K562 (cell line): Measurements from ENCODE around the gene GULP1. TPM values are rescaled to one million over a fixed set of nuclear protein-coding genes. Genes with fewer than 3 reads are reported as not detected.
A peak's percentile ranks its signal among the peaks of the same experiment; 100 is the strongest.

Experiments
- EHMT2 ChIP-seq: fragments of 450-650 bp; IDR thresholded peaks from 2 replicates; pipeline ENCODE4 v1.6.1; 2018; ENCODE audit warnings: antibody characterized with exemption
- GABPA ChIP-seq: fragments of 200-800 bp; sonication (Bioruptor generic); conservative IDR thresholded peaks from 2 replicates; pipeline ENCODE4 v1.6.1; 2016; ENCODE audit warnings: low read depth, missing genetic modification characterization, missing compliant biosample characterization
- GATA2 ChIP-seq: sonication (generic); formaldehyde crosslinking; IDR thresholded peaks from 2 replicates; pipeline ENCODE4 v1.4.0; 2020; ENCODE audit warnings: mild to moderate bottlenecking, missing genetic modification reagents
- HIVEP1 ChIP-seq: fragments of 250-450 bp; sonication (Bioruptor Pico); IDR thresholded peaks from 2 replicates; pipeline ENCODE4 v1.4.0; 2020; ENCODE audit warnings: mild to moderate bottlenecking
- NCOA1 ChIP-seq: fragments of 450-650 bp; IDR thresholded peaks from 2 replicates; pipeline ENCODE4 v1.6.1; 2016; ENCODE audit warnings: low read depth
- NR2F6 ChIP-seq: fragments of 450-650 bp; formaldehyde crosslinking; IDR thresholded peaks from 2 replicates; pipeline ENCODE4 v1.4.0; 2020; ENCODE audit warnings: mild to moderate bottlenecking
- PYGO2 ChIP-seq: fragments of 450-650 bp; IDR thresholded peaks from 2 replicates; pipeline ENCODE4 v1.6.1; 2016; ENCODE audit warnings: mild to moderate bottlenecking, missing genetic modification characterization, moderate library complexity, missing compliant biosample characterization
- SAFB2 ChIP-seq: fragments of 200-400 bp; formaldehyde crosslinking; IDR thresholded peaks from 2 replicates; pipeline ENCODE4 v1.6.1; 2018; ENCODE audit warnings: borderline replicate concordance, low read length, low read depth, moderate library complexity; ENCODE audit not compliant: severe bottlenecking
- TCF3 ChIP-seq: sonication (generic); formaldehyde crosslinking; IDR thresholded peaks from 2 replicates; pipeline ENCODE4 v1.4.0; 2020; ENCODE audit warnings: mild to moderate bottlenecking, missing genetic modification reagents
- TEAD4 ChIP-seq, 2 experiments: sonication (generic) in 1 of 2; formaldehyde crosslinking in 1 of 2; IDR thresholded peaks; 2 replicates each; pipeline versions ENCODE4 v1.6.1 to v1.8.0; 2012 to 2022; ENCODE audit warnings: borderline replicate concordance in 1 of 2, inconsistent platforms in 1 of 2, low read length in 1 of 2, mild to moderate bottlenecking in 1 of 2, missing genetic modification reagents in 1 of 2
- USF1 ChIP-seq: sonication (generic); formaldehyde crosslinking; IDR thresholded peaks from 2 replicates; pipeline ENCODE4 v1.9.0; 2022; ENCODE audit warnings: mild to moderate bottlenecking, missing genetic modification reagents
- XRCC3 ChIP-seq: fragments of 450-650 bp; IDR thresholded peaks from 2 replicates; pipeline ENCODE4 v1.6.1; 2017; ENCODE audit warnings: mild to moderate bottlenecking, moderate library complexity
- ZC3H4 ChIP-seq: sonication (generic); formaldehyde crosslinking; IDR thresholded peaks from 2 replicates; pipeline ENCODE4 v1.9.0; 2021; ENCODE audit warnings: missing genetic modification reagents, borderline replicate concordance
- ZNF407 ChIP-seq: fragments of 450-650 bp; IDR thresholded peaks from 2 replicates; pipeline ENCODE4 v1.6.1; 2016; ENCODE audit warnings: low read depth
- ZNF57 ChIP-seq: fragments of 450-650 bp; formaldehyde crosslinking; IDR thresholded peaks from 2 replicates; pipeline ENCODE4 v1.4.0; 2020; ENCODE audit warnings: mild to moderate bottlenecking, moderate library complexity
- ZNF707 ChIP-seq: fragments of 250-450 bp; sonication (Bioruptor Pico); conservative IDR thresholded peaks from 2 replicates; pipeline ENCODE4 v1.8.0; 2022; ENCODE audit warnings: inconsistent platforms, mild to moderate bottlenecking, moderate library complexity
- polyA plus RNA-seq, 8 experiments: library from polyadenylated mRNA; depleted of rRNA in 4 of 8; stranded (reverse) in 5 of 8; unstranded in 3 of 8; fragments of >200 nt; fragmentation: Nextera tagmentation in 2 of 8; fragmentation: Illumina TruSeq in 1 of 8; extraction: Ambion mirVana in 2 of 8; extraction: Trizol in 1 of 8; gene quantifications; 2 replicates each; pipeline versions ENCODE4 v1.2.1 to v1.2.3, GENCODE V29; 2011 to 2014; ENCODE audit warnings: inconsistent platforms in 1 of 8, missing spikeins in 1 of 8
- total RNA-seq, 7 experiments: library from RNA; depleted of rRNA in 6 of 7; stranded (reverse); fragments of >200 nt in 6 of 7; fragmentation: Illumina TruSeq in 2 of 7; extraction: Trizol in 2 of 7; gene quantifications; 2 replicates each; pipeline versions ENCODE4 v1.2.1 to v1.2.3, GENCODE V29; 2011 to 2021; ENCODE audit warnings: low replicate concordance in 1 of 7
- TF ChIP-seq, protein P1 (sequence below): fragments of 450-650 bp; IDR thresholded peaks from 2 replicates; pipeline ENCODE4 v1.7.0; 2016; ENCODE audit warnings: borderline replicate concordance

The GULP1 gene
- total and polyA plus RNA-seq, 9 of the 15 experiments (the other 6 are each of a cell fraction or from before 2014, with no cell fraction given) = 8.5 to 25.3 (median 19.5) TPM

- no peak for TF ChIP-seq ZNF407
- TF ChIP-seq EHMT2 = no peak
- TF ChIP-seq XRCC3 = no peak
- TF ChIP-seq NCOA1 = no peak
- TF ChIP-seq, protein P1, sequence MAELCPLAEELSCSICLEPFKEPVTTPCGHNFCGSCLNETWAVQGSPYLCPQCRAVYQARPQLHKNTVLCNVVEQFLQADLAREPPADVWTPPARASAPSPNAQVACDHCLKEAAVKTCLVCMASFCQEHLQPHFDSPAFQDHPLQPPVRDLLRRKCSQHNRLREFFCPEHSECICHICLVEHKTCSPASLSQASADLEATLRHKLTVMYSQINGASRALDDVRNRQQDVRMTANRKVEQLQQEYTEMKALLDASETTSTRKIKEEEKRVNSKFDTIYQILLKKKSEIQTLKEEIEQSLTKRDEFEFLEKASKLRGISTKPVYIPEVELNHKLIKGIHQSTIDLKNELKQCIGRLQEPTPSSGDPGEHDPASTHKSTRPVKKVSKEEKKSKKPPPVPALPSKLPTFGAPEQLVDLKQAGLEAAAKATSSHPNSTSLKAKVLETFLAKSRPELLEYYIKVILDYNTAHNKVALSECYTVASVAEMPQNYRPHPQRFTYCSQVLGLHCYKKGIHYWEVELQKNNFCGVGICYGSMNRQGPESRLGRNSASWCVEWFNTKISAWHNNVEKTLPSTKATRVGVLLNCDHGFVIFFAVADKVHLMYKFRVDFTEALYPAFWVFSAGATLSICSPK = no peak
- TF ChIP-seq GABPA (tag) = no peak
- no peak for TF ChIP-seq NR2F6 (CRISPR knock-in tag)
- TF ChIP-seq GATA2 = no peak
- TF ChIP-seq PYGO2 (tag) = no peak
- TF ChIP-seq ZNF707 (CRISPR knock-in tag) = no peak
- no peak for TF ChIP-seq ZNF57 (CRISPR knock-in tag)
- TF ChIP-seq SAFB2 = no peak
- no peak for TF ChIP-seq HIVEP1 (CRISPR knock-in tag)
- TF ChIP-seq USF1 (CRISPR knock-in tag) = no peak
- TF ChIP-seq TEAD4 (IDR thresholded peaks at IDR 0.05; ENCODE audit: low read length) = peak; percentile 48; the same call in 1 of the 2 replicates
- TF ChIP-seq TEAD4 (CRISPR knock-in tag; IDR thresholded peaks at IDR 0.05; ENCODE audit: borderline replicate concordance) = no peak
- TF ChIP-seq ZC3H4 = no peak
- TF ChIP-seq TCF3 = peak; percentile 70
Observed at GRCh38 chr2:188360485-188361263, 69.0 kb downstream of the GULP1 start (continued).
